SK-N-SH treated with all-trans-retinoic acid at 6 μM for 48 hours (cell line): ENCODE results near the gene SORCS3.

Experiments
- ATAC-seq: fragments of 200-7000 bp; cut with Tn5 transposase; 3 replicates; pipeline ENCODE4 v1.9.1; 2020; ENCODE audit warnings: mild to moderate bottlenecking, moderate library complexity
- ARNTL ChIP-seq: fragments of 450-650 bp; formaldehyde crosslinking; IDR thresholded peaks from 2 replicates; pipeline ENCODE4 v1.5.0; 2020; ENCODE audit warnings: low read depth, mild to moderate bottlenecking, moderate library complexity, borderline replicate concordance
- CSDC2 ChIP-seq: fragments of 250-450 bp; sonication (Bioruptor Pico); IDR thresholded peaks from 2 replicates; pipeline ENCODE4 v1.5.0; 2020; ENCODE audit warnings: mild to moderate bottlenecking, moderate library complexity
- ESRRG ChIP-seq: fragments of 250-450 bp; sonication (Bioruptor Pico); IDR thresholded peaks from 2 replicates; pipeline ENCODE4 v1.6.1; 2021; ENCODE audit warnings: mild to moderate bottlenecking
- GLIS3 ChIP-seq: fragments of 250-450 bp; sonication (Bioruptor Pico); IDR thresholded peaks from 2 replicates; pipeline ENCODE4 v1.5.0; 2020; ENCODE audit warnings: mild to moderate bottlenecking, moderate library complexity
- ISL1 ChIP-seq: fragments of 250-450 bp; sonication (Bioruptor Pico); IDR thresholded peaks from 2 replicates; pipeline ENCODE4 v2.1.2; 2022; ENCODE audit warnings: mild to moderate bottlenecking, moderate library complexity
- OSR1 ChIP-seq: fragments of 250-450 bp; sonication (Bioruptor Pico); IDR thresholded peaks from 2 replicates; pipeline ENCODE4 v1.8.0; 2022; ENCODE audit warnings: moderate library complexity, mild to moderate bottlenecking, inconsistent platforms
- PPARA ChIP-seq: fragments of 250-450 bp; sonication (Bioruptor Pico); IDR thresholded peaks from 2 replicates; pipeline ENCODE4 v1.5.0; 2020; ENCODE audit warnings: mild to moderate bottlenecking, borderline replicate concordance
- RARB ChIP-seq: fragments of 250-450 bp; sonication (Bioruptor Pico); IDR thresholded peaks from 2 replicates; pipeline ENCODE4 v1.8.0; 2021; ENCODE audit warnings: mild to moderate bottlenecking, moderate library complexity
- SNAI2 ChIP-seq: fragments of 250-450 bp; sonication (Bioruptor Pico); IDR thresholded peaks from 2 replicates; pipeline ENCODE4 v1.5.0; 2020; ENCODE audit warnings: mild to moderate bottlenecking, moderate library complexity
- TCF4 ChIP-seq: fragments of 250-450 bp; sonication (Bioruptor Pico); IDR thresholded peaks from 2 replicates; pipeline ENCODE4 v1.8.0; 2021; ENCODE audit warnings: mild to moderate bottlenecking, moderate library complexity, borderline replicate concordance
- TOX ChIP-seq: fragments of 250-450 bp; sonication (Bioruptor Pico); IDR thresholded peaks from 2 replicates; pipeline ENCODE4 v1.8.0; 2021; ENCODE audit warnings: mild to moderate bottlenecking, moderate library complexity, borderline replicate concordance
- ZC3H10 ChIP-seq: fragments of 250-450 bp; sonication (Bioruptor Pico); IDR thresholded peaks from 2 replicates; pipeline ENCODE4 v1.5.1; 2021; ENCODE audit warnings: mild to moderate bottlenecking, moderate library complexity
- ZFP3 ChIP-seq: fragments of 250-450 bp; sonication (Bioruptor Pico); IDR thresholded peaks from 2 replicates; pipeline ENCODE4 v1.5.0; 2020; ENCODE audit warnings: mild to moderate bottlenecking, moderate library complexity
- ZFP30 ChIP-seq: fragments of 450-650 bp; formaldehyde crosslinking; IDR thresholded peaks from 2 replicates; pipeline ENCODE4 v1.5.0; 2022; ENCODE audit warnings: mild to moderate bottlenecking, moderate library complexity
- ZNF565 ChIP-seq: fragments of 450-650 bp; formaldehyde crosslinking; conservative IDR thresholded peaks from 2 replicates; pipeline ENCODE4 v1.5.0; 2020; ENCODE audit warnings: low read depth, mild to moderate bottlenecking, moderate library complexity
- ZNF70 ChIP-seq: fragments of 450-650 bp; formaldehyde crosslinking; IDR thresholded peaks from 2 replicates; pipeline ENCODE4 v1.5.0; 2020; ENCODE audit warnings: mild to moderate bottlenecking, moderate library complexity
- ZNF8 ChIP-seq: fragments of 450-650 bp; formaldehyde crosslinking; IDR thresholded peaks from 2 replicates; pipeline ENCODE4 v1.5.0; 2020; ENCODE audit warnings: mild to moderate bottlenecking, moderate library complexity
- TF ChIP-seq, protein P1 (sequence below): fragments of 250-450 bp; sonication (Bioruptor Pico); IDR thresholded peaks from 2 replicates; pipeline ENCODE4 v1.8.0; 2020; ENCODE audit warnings: mild to moderate bottlenecking, moderate library complexity, borderline replicate concordance
- TF ChIP-seq, protein P2 (sequence below): fragments of 250-450 bp; sonication (Bioruptor Pico); IDR thresholded peaks from 2 replicates; pipeline ENCODE4 v1.8.0; 2021; ENCODE audit warnings: low read depth, mild to moderate bottlenecking, moderate library complexity, borderline replicate concordance
- TF ChIP-seq, protein P3 (sequence below): fragments of 250-450 bp; sonication (Bioruptor Pico); IDR thresholded peaks from 2 replicates; pipeline ENCODE4 v1.5.1; 2021; ENCODE audit warnings: mild to moderate bottlenecking, moderate library complexity

The SORCS3 gene

GRCh38 chr10:104804880-104805279, 163.8 kb downstream of the SORCS3 start:
- TF ChIP-seq ARNTL (no peak), ZNF565 (CRISPR knock-in tag) (no peak), GLIS3 (CRISPR knock-in tag) (no peak), ZFP3 (CRISPR knock-in tag) (no peak), ISL1 (CRISPR knock-in tag) (no peak), ZFP30 (CRISPR knock-in tag) (no peak), RARB (CRISPR knock-in tag) (no peak), ZC3H10 (CRISPR knock-in tag) (no peak), TOX (CRISPR knock-in tag) (no peak), CSDC2 (CRISPR knock-in tag) (no peak), TCF4 (no peak), PPARA (CRISPR knock-in tag) (no peak), OSR1 (no peak), ESRRG (CRISPR knock-in tag) (no peak), ZNF8 (CRISPR knock-in tag) (no peak), ZNF70 (CRISPR knock-in tag) (no peak)
- TF ChIP-seq, protein P1, sequence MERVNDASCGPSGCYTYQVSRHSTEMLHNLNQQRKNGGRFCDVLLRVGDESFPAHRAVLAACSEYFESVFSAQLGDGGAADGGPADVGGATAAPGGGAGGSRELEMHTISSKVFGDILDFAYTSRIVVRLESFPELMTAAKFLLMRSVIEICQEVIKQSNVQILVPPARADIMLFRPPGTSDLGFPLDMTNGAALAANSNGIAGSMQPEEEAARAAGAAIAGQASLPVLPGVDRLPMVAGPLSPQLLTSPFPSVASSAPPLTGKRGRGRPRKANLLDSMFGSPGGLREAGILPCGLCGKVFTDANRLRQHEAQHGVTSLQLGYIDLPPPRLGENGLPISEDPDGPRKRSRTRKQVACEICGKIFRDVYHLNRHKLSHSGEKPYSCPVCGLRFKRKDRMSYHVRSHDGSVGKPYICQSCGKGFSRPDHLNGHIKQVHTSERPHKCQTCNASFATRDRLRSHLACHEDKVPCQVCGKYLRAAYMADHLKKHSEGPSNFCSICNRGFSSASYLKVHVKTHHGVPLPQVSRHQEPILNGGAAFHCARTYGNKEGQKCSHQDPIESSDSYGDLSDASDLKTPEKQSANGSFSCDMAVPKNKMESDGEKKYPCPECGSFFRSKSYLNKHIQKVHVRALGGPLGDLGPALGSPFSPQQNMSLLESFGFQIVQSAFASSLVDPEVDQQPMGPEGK (CRISPR knock-in tag), result no peak
- TF ChIP-seq, protein P2, sequence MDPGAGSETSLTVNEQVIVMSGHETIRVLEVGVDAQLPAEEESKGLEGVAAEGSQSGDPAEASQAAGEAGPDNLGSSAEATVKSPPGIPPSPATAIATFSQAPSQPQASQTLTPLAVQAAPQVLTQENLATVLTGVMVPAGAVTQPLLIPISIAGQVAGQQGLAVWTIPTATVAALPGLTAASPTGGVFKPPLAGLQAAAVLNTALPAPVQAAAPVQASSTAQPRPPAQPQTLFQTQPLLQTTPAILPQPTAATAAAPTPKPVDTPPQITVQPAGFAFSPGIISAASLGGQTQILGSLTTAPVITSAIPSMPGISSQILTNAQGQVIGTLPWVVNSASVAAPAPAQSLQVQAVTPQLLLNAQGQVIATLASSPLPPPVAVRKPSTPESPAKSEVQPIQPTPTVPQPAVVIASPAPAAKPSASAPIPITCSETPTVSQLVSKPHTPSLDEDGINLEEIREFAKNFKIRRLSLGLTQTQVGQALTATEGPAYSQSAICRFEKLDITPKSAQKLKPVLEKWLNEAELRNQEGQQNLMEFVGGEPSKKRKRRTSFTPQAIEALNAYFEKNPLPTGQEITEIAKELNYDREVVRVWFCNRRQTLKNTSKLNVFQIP, result no peak
- TF ChIP-seq, protein P3, sequence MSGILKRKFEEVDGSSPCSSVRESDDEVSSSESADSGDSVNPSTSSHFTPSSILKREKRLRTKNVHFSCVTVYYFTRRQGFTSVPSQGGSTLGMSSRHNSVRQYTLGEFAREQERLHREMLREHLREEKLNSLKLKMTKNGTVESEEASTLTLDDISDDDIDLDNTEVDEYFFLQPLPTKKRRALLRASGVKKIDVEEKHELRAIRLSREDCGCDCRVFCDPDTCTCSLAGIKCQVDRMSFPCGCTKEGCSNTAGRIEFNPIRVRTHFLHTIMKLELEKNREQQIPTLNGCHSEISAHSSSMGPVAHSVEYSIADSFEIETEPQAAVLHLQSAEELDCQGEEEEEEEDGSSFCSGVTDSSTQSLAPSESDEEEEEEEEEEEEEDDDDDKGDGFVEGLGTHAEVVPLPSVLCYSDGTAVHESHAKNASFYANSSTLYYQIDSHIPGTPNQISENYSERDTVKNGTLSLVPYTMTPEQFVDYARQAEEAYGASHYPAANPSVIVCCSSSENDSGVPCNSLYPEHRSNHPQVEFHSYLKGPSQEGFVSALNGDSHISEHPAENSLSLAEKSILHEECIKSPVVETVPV (CRISPR knock-in tag), result no peak
- ATAC-seq, result no peak

GRCh38 chr10:104806801-104807200, 165.7 kb downstream of the SORCS3 start:
- no peak for ATAC-seq
- TF ChIP-seq RARB (CRISPR knock-in tag) (no peak), ZFP30 (CRISPR knock-in tag) (no peak), SNAI2 (CRISPR knock-in tag) (no peak)

DNA sequence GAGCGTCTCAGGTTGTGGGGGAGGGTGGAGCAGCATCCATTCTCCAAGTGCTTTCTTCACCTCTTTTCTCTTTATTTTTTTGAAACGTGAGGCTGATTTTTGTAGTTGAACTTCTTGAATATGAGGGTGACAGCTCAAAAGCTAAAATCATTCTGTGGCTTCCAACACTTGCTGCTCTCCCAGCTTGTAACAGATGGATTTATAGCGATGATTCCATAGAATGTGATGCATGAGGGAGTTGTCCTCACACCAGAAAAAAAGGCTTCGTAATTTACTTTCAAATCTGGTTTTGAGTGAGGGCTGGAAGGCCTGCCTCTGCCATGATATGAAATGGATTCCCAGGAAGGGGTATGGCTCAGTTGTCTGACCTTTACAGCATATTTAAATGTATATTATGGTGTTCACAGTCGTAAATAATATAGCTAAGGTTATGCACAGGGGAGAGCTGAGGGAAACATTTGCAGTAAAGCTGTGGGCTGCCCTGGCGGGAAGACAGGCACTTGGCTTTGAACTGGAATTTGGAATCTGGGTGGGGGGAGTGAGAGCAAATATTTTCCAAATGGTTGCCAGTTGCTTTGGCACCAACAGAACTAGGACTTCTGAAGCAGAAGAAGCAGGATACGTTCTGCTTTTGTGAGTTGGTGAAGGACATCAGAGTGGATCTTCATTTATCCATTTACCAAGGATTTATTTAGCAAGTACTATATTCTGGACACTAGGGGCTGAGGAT, 166.7 kb downstream of the SORCS3 start:
- TF ChIP-seq OSR1, result no peak
- TF ChIP-seq CSDC2 (CRISPR knock-in tag), result no peak
- TF ChIP-seq ZC3H10 (CRISPR knock-in tag), result no peak
- TF ChIP-seq ZFP3 (CRISPR knock-in tag), result no peak
- TF ChIP-seq, protein P3 (CRISPR knock-in tag), result no peak
- TF ChIP-seq ZNF8 (CRISPR knock-in tag), result no peak
- no peak for TF ChIP-seq ZNF565 (CRISPR knock-in tag)
- no peak for TF ChIP-seq ZFP30 (CRISPR knock-in tag)
- no peak for TF ChIP-seq RARB (CRISPR knock-in tag)
- no peak for TF ChIP-seq GLIS3 (CRISPR knock-in tag)
- TF ChIP-seq, protein P1 (CRISPR knock-in tag), result no peak
- TF ChIP-seq PPARA (CRISPR knock-in tag), result no peak
- no peak for ATAC-seq
